ENCODE data around the gene KCND3. TPM values are rescaled to one million over a fixed set of nuclear protein-coding genes. Genes with fewer than 3 reads are reported as not detected.

The KCND3 gene
- total RNA-seq, 4 donors from 2014 or later: 1.0 to 6.9 (median 3.9) TPM

DNA sequence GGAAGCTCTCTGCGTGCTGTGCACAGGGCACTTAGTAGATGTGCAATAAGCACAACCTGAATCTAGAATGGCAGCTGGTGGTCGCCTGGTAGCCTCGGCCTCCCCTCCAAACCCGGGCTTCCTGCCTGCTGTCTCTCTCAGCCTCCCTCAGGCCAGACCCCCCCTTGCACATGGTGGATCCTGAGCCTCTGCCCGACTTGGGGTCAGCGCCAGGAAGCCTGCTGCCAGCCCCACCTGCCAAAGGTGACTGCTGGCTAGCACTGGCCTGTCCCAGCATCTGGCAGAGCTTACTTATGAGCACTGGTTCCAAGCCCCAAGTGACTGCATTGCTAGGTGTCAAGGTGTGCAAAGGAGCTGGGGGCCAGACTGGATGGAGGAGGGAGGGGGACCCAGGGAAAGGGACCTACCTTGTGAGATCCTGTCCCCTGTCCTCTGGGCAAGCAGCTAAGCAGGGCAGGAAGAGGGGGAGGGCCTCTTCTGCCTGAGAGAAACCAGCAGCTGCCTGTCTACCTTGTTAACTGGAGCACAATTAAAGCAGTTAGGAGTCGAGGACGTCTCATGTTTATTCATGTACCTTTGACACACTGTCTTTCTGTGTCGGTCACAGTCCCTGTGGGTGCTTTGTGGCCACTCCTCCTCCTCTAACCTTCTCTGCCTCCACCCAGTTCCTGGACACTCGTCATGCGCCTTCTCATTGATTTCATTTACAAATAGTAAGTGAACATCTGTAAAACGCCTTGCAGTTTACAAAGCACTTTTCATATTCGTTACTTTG, 132.9 kb downstream of the KCND3 start:
- H3K4me3 ChIP-seq: no peak overlapping the region
- peaks cover 0 to 9% of the 10 kb centered on the region in 2 donors for H3K27me3 ChIP-seq
- no peaks in the 10 kb centered on the region for H3K4me1 ChIP-seq
- WGBS, 2 donors: 58 to 60% methylated on average over 13 of the region's 13 CpGs
- no peaks in the 10 kb centered on the region for H3K36me3 ChIP-seq
- H3K27ac ChIP-seq: no peak overlapping the region
- TF ChIP-seq EP300 (IDR thresholded peaks at IDR 0.05) (no peak), POLR2A (IDR thresholded peaks at IDR 0.05) (no peak)
- TF ChIP-seq, protein P1, sequence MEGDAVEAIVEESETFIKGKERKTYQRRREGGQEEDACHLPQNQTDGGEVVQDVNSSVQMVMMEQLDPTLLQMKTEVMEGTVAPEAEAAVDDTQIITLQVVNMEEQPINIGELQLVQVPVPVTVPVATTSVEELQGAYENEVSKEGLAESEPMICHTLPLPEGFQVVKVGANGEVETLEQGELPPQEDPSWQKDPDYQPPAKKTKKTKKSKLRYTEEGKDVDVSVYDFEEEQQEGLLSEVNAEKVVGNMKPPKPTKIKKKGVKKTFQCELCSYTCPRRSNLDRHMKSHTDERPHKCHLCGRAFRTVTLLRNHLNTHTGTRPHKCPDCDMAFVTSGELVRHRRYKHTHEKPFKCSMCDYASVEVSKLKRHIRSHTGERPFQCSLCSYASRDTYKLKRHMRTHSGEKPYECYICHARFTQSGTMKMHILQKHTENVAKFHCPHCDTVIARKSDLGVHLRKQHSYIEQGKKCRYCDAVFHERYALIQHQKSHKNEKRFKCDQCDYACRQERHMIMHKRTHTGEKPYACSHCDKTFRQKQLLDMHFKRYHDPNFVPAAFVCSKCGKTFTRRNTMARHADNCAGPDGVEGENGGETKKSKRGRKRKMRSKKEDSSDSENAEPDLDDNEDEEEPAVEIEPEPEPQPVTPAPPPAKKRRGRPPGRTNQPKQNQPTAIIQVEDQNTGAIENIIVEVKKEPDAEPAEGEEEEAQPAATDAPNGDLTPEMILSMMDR (IDR thresholded peaks at IDR 0.05): no peak
- no peak for DNase-seq (ENCODE audit: low spot score in 2 of 2)
- H3K9me3 ChIP-seq: no peaks in the 10 kb centered on the region

GRCh38 chr1:111855260-111855659, 134.2 kb downstream of the KCND3 start:
- H3K4me1 ChIP-seq: no peaks in the 10 kb centered on the region
- no peak overlapping the region for H3K27ac ChIP-seq
- H3K36me3 ChIP-seq: no peaks in the 10 kb centered on the region
- no peak for DNase-seq (ENCODE audit: low spot score in 2 of 2)
- no peaks in the 10 kb centered on the region for H3K9me3 ChIP-seq
- peaks cover 0 to 9% of the 10 kb centered on the region in 2 donors for H3K27me3 ChIP-seq
- 80 to 88% methylated on average over 4 of the region's 4 CpGs for WGBS, 2 donors
- TF ChIP-seq POLR2A (IDR thresholded peaks at IDR 0.05) (no peak), EP300 (IDR thresholded peaks at IDR 0.05) (no peak)
- TF ChIP-seq, protein P1 (IDR thresholded peaks at IDR 0.05): no peak
- H3K4me3 ChIP-seq: no peak overlapping the region

DNA sequence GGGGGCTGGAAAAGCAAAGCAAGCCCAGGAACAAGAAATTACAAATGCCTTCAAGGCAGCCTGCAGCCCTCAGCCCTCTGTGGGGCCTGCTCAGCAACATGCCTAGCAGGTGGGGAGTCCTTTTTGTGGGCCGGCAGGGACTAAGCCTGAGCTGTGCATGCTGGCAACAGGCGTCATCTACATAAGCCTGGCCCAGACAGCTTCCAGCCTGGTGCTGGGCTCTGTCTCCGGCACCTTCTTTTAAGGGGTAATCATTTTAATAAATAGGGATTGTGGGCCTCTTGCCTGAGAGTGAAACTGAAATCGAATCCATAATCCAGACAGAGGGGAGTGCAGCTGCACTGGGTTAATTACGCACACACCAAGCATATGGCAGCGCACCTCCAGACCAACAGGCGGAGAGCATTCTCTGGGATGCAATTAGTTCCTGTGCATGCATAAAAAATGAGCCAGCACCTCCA, 137.2 kb downstream of the KCND3 start:
- Histone ChIP-seq H3K4me1 (no peaks in the 10 kb centered on the region), H3K27ac (no peak overlapping the region), H3K9me3 (no peaks in the 10 kb centered on the region), H3K36me3 (no peaks in the 10 kb centered on the region), H3K27me3 (peaks cover 0 to 9% of the 10 kb centered on the region in 2 donors), H3K4me3 (no peak overlapping the region)
- DNase-seq (ENCODE audit: low spot score in 2 of 2): no peak
- no peak for TF ChIP-seq POLR2A (IDR thresholded peaks at IDR 0.05)
- TF ChIP-seq, protein P1 (IDR thresholded peaks at IDR 0.05): no peak
- WGBS, 2 donors: 54 to 55% methylated on average over 7 of the region's 7 CpGs

GRCh38 chr1:111851552-111851951, 137.9 kb downstream of the KCND3 start:
- H3K27me3 ChIP-seq: peaks cover 0 to 9% of the 10 kb centered on the region in 2 donors
- no peaks in the 10 kb centered on the region for H3K9me3 ChIP-seq
- H3K4me3 ChIP-seq: no peak overlapping the region
- H3K27ac ChIP-seq: no peak overlapping the region
- H3K4me1 ChIP-seq: no peaks in the 10 kb centered on the region
- TF ChIP-seq EP300 (IDR thresholded peaks at IDR 0.05) (no peak), POLR2A (IDR thresholded peaks at IDR 0.05) (no peak)
- TF ChIP-seq, protein P1 (IDR thresholded peaks at IDR 0.05): no peak
- DNase-seq (ENCODE audit: low spot score in 2 of 2): no peak
- 34 to 44% methylated on average over 6 of the region's 6 CpGs for WGBS, 2 donors
- H3K36me3 ChIP-seq: no peaks in the 10 kb centered on the region

- H3K27ac ChIP-seq: no peak overlapping the region
- no peaks in the 10 kb centered on the region for H3K4me1 ChIP-seq
- H3K36me3 ChIP-seq: no peaks in the 10 kb centered on the region
- DNase-seq (ENCODE audit: low spot score in 2 of 2): no peak
- no peak for TF ChIP-seq POLR2A (IDR thresholded peaks at IDR 0.05)
- no peak for TF ChIP-seq EP300 (IDR thresholded peaks at IDR 0.05)
- TF ChIP-seq, protein P1 (IDR thresholded peaks at IDR 0.05): no peak
- H3K27me3 ChIP-seq: peaks cover 0 to 9% of the 10 kb centered on the region in 2 donors
- WGBS, 2 donors: 60 to 71% methylated on average over 1 to 2 of the region's 2 CpGs
- no peaks in the 10 kb centered on the region for H3K9me3 ChIP-seq
- H3K4me3 ChIP-seq: no peak overlapping the region
These were observed 139.4 kb downstream of the KCND3 start for GRCh38 chr1:111850109-111850508.

Data from tibial nerve (tissue), 4 donors.